HG02870 (cell line): ENCODE results near the gene PHOX2A.

Experiments
- ATAC-seq: cut with Tn5 transposase; IDR thresholded peaks from one replicate; pipeline ENCODE4 v1.9.1; 2021; ENCODE audit warnings: mild to moderate bottlenecking, moderate library complexity; ENCODE audit not compliant: unreplicated experiment

The PHOX2A gene

DNA sequence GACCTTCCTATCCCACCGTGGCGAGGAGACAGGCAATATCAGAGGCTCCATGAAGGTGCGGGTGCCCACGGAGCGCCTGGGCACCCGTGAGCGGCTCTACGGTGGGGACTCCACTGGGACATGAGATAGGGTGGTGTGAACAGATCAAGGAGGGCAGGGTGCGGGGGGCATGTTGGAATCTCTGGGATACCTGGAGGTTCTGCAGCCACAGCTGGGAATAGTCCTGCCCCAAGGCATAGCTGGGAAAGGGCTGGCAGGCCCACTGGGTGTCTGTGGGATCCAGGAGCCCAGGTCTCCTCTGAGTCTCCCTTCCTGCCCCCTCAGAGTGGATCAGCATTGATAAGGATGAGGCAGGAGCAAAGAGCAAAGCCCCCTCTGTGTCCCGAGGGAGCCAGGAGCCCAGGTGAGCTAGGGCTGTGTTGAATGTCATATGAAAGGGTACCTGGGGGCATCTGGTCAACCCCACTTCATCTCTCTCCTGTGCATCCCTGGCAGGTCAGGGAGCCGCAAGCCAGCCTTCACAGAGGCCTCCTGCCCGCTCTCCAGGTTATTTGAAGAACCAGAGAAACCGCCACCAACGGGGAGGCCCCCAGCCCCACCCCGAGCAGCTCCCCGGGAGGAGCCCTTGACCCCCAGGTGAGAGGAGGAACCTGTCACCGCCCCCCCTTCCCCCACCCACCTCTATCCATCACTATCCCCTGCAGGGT is 8.5 kb downstream of the PHOX2A start:
- ATAC-seq = no peak

DNA sequence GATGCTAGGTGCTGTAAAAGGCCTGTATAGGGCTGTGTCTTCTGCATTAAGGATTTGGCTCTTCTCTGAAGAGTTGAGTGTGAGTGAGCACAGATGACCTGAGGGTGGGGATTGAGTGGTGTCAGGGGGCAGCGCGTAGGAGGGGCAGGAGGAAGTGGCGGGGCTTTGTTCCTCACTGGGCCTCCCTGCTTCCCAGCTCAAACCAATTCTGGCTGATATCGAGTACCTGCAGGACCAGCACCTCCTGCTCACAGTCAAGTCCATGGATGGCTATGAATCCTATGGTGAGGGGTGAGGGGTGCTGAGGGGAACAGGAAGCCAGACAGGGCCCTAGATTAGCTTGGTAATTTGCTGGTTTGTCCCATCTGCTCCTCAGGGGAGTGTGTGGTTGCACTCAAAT is 9.1 kb downstream of the PHOX2A start:
- ATAC-seq = no peak

DNA sequence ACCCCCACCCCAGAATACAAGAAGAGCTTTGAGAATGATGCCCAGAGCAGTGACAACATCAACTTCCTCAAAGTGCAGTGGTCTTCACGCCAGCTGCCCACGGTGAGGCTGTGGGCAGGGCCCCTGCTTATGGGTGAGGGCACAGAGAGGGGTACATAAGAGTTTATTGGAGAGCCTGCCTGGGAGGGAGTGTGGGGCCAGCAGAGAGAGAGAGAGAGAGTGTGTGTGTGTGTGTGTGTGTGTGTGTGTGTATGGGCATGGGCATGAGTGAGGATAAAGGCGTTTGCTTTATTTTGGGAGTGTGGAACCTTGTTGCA is 9.5 kb downstream of the PHOX2A start:
- no peak for ATAC-seq

DNA sequence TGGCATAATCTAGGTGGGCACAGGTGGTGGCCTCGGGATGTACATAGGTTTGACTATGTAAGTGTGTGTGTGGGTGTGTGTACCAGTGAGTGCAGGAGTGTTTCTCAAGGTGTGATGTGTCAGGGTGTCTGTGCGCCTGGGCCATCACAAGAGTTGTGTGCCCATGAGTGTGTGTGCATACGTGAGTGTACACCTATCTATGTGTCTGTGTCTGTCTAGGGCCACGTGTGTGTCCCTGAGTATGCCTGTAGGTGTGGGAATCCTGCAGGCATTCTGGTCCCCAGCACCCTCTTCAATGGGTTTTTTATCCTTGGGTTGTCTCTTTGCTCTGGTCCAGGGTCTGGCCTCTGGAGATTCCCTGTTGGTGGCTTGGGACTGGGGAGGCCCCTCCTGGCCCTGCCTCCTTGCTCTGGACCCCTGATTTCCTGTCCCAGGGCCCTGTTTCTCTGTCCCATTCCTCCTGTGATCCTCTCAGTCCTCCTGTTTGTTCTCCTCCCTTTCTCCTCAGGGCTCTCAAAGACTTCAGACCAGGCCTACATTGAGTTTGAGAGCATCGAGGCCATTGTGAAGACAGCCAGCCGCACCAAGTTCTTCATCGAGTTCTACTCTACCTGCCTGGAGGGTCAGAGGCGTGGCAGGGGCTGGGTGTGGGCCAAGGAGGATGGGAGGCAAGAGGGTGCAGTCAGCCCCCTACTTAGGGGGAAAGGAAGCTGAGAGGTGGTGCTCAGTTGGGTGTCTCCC is 10.0 kb downstream of the PHOX2A start:
- no peak for ATAC-seq

DNA sequence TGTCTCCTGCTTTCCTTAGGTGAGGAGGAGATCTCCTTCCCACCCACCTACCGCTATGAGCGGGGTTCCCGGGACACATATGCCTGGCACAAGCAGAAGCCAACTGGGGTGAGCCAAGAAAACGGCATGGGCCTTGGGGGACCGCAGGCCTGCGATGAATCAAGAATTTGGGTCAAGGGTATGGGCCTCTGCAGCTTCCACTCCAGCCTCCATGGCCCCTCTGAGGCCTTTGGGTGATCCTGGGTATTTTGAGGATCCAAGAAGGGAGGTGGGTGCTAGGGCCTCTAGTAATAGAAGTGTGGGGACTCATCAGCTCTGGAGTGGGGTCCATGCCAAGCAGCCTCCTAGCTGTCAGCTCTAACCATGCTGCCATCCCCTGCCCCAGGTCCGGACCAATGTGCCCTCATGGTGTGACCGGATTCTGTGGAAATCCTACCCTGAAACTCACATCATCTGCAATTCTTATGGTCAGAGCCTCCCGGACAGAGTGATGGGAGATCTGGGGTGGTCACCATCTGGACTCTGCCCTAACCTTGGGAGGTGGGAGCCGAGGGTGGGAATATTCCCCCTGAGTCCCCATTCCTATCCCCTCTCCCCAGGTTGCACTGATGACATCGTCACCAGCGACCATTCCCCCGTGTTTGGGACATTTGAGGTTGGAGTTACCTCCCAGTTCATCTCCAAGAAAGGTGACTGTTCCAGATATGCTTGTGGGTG is 10.8 kb downstream of the PHOX2A start:
- ATAC-seq = no peak

DNA sequence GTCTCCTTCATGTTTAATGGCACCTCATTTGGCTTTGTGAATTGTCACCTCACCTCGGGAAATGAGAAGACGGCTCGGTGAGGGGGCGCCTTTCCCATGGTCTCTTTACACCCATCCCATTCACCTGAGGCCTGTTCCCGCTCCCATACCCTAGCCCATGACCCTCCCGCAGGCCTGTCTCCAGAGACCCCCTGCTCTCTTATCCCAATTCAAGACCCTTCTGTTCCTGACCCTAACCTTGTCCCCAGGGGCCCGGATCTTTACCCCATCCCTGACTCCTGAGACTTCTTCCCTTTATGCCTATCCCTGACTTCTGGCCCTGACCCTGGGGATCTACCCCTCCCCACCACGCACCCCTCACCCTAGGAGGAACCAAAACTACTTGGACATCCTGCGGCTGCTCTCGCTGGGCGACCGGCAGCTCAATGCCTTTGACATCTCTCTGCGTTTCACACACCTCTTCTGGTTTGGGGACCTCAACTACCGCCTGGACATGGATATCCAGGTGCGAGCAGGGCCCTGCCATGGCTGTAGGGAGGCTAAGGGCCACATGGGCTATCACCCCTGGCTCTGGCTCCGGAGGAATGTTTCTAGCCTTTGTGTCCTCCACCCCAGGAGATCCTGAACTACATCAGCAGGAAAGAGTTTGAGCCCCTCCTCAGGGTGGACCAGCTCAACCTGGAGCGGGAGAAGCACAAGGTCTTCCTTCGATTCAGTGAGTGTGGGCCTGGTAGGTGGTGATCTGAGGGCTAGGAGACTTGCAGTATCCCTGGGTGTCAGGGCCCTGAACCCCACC is 11.5 kb downstream of the PHOX2A start:
- ATAC-seq = no peak

DNA sequence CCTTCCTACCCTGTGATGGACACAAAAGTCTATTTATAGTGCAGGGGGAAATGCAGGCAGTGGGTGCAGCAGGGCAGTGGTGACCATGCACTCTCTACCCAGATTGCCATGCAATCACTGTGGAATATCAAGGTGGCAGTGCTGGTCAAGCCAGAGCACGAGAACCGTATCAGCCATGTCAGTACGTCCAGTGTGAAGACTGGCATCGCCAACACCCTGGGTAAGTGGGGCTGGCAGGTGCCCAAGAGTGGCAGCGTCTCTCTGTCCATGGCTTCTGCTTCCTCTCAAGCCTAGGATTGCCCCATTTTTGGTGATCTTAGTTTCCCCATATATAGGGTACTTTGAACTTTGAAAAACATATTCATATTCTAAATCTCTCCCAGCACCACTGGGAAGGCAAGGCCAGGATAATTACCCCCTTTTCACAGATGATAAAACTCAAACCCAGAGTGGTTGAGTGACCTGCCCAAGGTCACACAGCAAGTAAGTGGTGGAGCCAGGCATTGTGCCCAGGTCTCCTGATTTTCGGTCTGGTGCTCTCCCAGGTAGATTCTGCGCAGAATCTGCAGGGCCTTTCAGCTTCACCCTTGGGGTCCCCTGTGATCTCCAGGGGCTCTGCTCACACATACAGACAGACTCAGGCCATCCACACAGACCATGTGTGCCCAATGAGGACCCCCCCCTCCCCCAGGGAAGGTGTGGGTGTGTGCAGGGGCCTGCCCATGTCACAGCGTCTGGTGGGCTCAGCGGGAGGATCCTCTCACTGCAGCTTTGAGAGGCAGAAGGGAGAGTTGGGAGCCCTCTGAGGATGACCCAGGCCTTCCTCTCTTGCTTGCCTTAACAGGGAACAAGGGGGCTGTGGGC is 12.3 kb downstream of the PHOX2A start:
- ATAC-seq = no peak

DNA sequence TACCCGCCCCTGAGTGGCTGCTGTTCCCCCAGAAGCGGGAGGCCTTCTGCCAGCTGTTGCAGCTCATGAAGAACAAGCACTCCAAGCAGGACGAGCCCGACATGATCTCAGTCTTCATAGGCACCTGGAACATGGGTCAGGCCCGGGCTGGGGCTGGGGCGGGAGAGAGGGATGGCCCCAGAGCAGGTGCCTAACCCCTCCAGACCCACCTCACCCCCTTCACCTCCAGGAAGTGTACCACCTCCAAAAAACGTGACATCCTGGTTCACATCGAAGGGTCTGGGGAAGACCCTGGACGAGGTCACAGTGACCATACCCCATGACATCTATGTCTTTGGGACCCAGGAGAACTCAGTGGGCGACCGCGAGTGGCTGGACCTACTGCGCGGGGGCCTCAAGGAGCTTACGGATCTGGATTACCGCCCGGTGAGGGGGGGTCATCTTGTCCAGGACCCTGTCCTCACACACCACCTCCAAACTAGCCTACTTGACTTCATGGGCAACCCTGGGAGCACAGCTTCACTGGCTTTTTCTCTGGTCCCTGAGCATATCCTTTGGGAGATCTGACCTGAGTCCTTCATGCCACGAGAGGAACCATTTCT is 13.1 kb downstream of the PHOX2A start:
- ATAC-seq = no peak

DNA sequence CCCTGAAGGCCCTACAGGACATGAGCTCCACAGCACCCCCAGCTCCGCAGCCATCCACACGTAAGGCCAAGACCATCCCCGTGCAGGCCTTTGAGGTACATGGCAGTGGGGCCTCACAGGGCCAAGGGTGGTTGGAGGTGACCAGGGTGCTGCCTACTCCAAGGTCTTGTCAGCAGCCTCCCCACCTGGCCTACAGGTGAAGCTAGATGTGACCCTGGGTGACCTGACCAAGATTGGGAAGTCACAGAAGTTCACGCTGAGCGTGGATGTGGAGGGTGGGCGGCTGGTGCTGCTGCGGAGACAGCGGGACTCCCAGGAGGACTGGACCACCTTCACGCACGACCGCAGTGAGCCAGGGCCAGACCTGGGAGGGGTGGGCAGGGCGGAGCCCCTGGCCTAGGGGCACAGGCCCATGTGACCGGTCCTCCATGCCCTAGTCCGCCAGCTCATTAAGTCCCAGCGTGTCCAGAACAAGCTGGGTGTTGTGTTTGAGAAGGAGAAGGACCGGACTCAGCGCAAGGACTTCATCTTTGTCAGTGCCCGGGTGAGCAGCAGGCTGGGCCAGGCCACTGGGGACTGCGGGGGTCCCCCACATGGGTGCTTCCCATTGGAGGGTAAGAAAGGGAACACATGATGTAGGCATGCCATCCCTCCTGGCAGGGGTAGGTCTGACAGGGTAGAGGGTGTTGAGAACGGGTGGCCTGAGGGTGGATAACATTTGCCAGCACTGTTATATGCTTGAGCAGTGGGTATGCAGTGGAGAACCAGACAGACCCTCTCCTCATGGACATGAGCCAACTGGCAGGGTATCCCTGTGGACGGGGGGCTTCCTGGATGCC is 13.8 kb downstream of the PHOX2A start:
- ATAC-seq = no peak

DNA sequence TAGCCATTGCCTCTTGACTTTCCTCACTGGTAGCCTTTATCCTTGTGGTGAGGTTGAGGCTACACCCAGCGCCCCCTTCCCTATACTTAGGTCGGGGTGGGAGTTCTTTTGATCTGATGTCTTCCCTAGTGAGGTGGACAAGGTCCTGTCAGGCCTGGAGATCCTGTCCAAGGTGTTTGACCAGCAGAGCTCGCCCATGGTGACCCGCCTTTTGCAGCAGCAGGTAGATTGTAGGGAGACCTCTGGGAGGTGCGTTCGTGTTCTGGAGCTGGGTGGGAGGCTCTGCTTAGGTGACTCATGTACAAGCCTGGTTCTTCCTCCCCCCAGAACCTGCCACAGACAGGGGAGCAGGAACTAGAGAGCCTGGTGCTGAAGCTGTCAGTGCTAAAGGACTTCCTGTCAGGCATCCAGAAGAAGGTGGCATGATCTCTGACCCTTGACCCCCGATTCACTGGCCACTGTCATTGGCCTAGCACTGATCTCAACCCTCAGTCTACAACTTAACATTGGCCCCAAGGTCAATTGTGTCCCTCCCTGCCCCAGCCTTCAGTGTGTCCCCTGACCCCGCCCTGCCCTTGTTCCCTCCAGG is 14.5 kb downstream of the PHOX2A start:
- ATAC-seq = no peak

DNA sequence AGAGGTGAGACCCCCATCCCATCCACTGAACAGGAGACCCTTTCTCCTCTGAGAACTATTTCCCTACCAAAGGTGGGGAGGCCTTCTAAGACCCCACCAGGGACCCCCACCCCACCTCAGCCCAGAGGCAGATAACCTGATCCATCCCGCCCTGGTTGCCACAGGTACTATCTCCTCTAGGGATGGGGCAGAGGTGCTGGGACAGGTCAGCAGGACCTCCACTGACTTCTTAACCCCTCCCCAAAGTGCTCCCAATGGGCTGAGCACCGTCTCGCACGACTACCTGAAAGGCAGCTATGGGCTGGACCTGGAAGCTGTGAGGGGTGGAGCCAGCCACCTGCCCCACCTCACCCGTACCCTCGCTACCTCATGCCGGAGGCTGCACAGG is 15.1 kb downstream of the PHOX2A start:
- ATAC-seq = no peak

DNA sequence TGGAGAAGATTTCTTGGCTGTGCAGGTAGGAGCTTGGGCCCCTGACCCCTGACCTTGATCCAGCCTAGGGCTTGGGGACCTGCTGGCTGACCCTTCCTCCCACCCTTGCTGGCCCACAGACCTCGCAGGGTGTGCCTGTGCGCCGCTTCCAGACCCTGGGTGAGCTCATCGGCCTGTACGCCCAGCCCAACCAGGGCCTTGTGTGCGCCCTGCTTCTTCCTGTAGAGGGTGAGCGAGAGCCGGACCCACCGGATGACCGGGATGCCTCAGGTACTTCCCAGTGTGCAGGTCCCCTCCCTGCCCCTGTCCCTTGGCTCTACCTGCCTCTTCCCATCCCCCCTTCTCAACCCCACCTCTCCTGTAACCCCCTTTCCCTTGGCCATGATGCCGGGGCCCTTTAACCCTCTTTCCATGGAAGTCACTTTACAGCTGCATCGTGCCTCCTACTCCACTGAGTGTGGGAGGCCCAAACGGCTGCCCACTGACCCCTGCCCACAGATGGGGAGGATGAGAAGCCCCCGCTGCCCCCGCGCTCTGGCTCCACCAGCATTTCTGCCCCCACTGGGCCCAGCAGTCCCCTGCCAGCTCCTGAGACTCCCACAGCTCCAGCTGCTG is 15.6 kb downstream of the PHOX2A start:
- ATAC-seq = no peak

DNA sequence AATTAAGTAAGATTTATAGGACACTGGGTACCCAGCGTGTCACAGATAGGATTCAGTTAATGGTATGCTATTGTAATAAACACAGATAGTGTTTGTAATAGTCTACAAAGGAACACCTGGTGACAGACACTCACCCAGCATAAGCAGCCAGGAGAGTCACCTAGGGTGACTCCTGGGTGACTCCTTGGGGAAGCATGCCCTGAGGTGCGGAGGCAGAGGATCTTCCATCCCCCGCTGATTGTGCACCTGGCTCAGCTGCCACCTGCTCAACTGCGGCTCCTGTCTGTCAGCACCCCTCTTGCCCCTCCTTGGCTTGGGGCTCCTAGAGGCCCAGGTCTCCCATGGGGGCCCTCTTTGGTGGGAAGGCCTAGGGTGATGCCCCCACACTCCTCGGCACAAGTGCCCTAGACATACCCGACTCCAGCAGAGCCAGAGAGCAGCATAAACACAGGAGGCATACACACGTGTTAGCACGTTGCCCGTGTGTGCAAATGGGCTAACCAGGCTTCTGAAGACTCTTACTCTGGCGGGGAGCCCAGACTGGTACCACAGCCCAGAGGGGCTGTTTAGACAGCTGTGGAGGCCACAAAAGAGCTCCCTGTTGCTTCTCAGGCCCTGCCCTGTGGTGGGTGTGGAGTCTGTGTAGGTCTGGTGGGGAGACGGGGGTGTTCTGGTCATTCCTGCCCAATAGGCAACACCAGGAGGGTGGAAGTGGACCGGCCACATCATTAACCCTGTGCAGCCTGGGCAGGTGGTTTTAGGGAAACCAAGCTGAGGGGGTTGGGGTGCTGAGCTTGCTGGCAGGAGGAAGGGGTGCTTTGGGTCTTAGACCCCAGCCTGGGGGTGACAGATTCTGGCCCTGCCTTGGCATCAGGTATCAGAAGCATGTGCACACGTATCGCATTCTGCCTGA is 16.4 kb downstream of the PHOX2A start:
- ATAC-seq = no peak

DNA sequence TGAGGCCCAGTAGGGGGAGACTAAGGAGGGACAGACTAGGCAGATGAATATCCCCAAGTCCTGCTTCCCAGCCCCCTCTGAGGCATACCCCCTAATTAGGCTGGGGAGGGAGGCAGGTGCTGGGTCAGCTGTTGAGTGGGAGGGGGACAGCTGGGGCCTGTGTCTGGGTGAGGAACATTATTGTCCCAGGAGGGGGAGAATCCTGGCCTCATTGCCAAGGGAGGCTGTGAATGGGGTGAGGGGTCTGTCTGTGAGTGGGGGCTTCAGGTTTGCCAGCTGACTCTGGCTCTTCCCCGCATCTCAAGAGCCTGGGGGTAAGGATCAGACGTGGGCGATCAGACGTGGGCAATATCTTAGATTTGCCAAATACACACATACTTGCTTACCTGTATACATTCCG is 17.3 kb downstream of the PHOX2A start:
- ATAC-seq = no peak

DNA sequence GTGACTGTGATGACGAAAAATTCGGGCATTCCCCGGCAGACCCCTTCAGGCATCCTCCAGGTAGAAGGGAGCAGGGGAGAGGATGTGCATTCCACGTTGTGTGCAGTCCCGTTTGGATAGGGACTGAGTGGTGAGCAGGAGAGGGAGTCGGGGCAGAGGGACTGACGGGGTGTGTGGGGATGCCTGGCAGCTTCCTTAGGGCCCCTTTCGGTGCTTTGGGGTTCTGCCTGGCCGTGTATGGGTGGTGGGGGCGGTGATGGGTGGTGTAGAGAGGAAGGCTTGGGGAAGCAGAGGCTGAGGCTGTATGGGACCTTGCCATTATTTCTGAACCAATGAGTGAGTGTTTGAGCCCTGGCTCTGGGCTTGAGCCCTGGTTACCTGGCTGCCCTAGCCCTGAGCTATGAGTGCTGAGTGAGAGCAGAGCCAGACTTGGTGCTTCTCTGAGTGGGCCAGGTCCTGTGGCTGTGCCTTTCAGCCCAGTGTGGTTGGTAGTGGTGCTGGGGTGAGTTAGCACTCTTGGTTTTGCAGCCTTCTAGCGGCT is 18.5 kb downstream of the PHOX2A start:
- ATAC-seq = no peak

DNA sequence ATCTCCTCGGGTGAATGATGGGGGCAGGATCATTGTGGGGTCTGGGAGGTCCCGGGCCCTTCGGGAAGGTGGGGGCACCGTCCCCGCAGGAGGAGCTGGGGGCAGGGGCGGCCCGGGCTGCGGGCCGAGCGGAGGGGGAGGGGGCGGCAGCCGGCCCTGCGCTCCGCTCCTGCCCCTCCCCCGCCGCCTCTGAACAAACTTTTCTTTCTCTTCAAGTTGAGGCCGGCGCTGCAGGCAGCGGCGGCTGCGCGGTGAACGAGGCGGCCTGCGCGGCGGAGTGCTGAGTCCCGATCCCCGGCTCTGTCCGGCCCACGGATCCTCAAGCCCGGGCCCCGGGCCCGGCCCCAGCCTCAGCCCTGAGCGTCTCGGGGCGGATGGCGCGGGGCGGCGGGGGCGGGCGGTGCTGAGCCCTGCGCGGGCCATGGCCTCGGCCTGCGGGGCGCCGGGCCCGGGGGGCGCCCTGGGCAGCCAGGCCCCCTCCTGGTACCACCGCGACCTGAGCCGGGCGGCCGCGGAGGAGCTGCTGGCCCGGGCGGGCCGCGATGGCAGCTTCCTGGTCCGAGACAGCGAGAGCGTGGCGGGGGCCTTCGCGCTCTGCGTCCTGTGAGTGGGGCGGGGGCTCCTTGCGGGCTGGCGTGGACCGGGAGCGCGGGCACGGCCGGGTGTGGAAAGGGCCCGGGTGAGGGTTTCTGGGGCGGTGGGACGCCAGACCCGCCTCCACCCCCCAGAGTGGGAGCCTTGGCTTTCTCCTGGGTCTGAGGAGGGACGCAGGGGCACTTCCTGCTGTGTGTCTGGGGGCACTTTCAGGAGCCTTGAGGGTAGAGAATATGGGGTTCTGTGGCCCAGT is 19.2 kb downstream of the PHOX2A start, which contains the start of gene INPPL1:
INPPL1 (plus strand) TSS at position 204 of the 847 bp plus-strand sequence; CDS start at position 422, 218 bp downstream.
- no peak for ATAC-seq
